HCT116 (cell line): Measurements from ENCODE around the gene CERK.

Experiments
- CEBPB ChIP-seq: IDR thresholded peaks from 2 replicates; pipeline ENCODE4 v1.6.1; 2012; ENCODE audit warnings: low read depth
- CTCF ChIP-seq, 3 experiments: fragments of 200-600 bp in 1 of 3; sonication (generic) in 1 of 3; IDR thresholded peaks in 2 of 3; conservative IDR thresholded peaks in 1 of 3; 2 replicates each; pipeline ENCODE4 v1.5.1; 2012 to 2017; ENCODE audit warnings: low read depth in 2 of 3, low read length in 2 of 3, antibody characterized with exemption in 1 of 3, borderline replicate concordance in 1 of 3, control low read depth in 1 of 3, mild to moderate bottlenecking in 1 of 3, mixed read lengths in 1 of 3, mixed run types in 1 of 3, moderate library complexity in 1 of 3; ENCODE audit not compliant: insufficient read depth in 1 of 3
- EGR1 ChIP-seq: IDR thresholded peaks from 2 replicates; pipeline ENCODE4 v1.6.1; 2012; ENCODE audit warnings: low read depth
- EZH2 ChIP-seq: fragments of 200-600 bp; sonication (generic); IDR thresholded peaks from 2 replicates; pipeline ENCODE4 v1.6.1; 2017; ENCODE audit warnings: antibody characterized with exemption, mixed run types
- FOSL1 ChIP-seq: IDR thresholded peaks from 2 replicates; pipeline ENCODE4 v1.6.1; 2012; ENCODE audit warnings: low read depth
- POLR2A ChIP-seq: IDR thresholded peaks from 2 replicates; pipeline ENCODE4 v1.7.0; 2011; ENCODE audit warnings: borderline replicate concordance; ENCODE audit not compliant: insufficient read depth, insufficient read length; ENCODE audit errors: extremely low read depth
- POLR2AphosphoS5 ChIP-seq: IDR thresholded peaks from 2 replicates; pipeline ENCODE4 v1.6.1; 2011; ENCODE audit warnings: mild to moderate bottlenecking, low read depth, low read length, moderate library complexity
- RAD21 ChIP-seq: IDR thresholded peaks from 2 replicates; pipeline ENCODE4 v1.6.1; 2012; ENCODE audit warnings: low read depth, mild to moderate bottlenecking
- SIN3A ChIP-seq: IDR thresholded peaks from 2 replicates; pipeline ENCODE4 v1.6.1; 2012; ENCODE audit warnings: low read depth
- SP1 ChIP-seq: IDR thresholded peaks from 2 replicates; pipeline ENCODE4 v1.6.1; 2012; ENCODE audit warnings: low read depth
- SRF ChIP-seq: IDR thresholded peaks from 2 replicates; pipeline ENCODE4 v1.6.1; 2012; ENCODE audit warnings: low read depth
- TF ChIP-seq, protein P1 (sequence below): IDR thresholded peaks from 2 replicates; pipeline ENCODE4 v1.6.1; 2012
- TF ChIP-seq, protein P2 (sequence below): IDR thresholded peaks from 2 replicates; pipeline ENCODE4 v1.6.1; 2012; ENCODE audit warnings: low read depth
- TF ChIP-seq, protein P3 (sequence below): IDR thresholded peaks from 2 replicates; pipeline ENCODE4 v1.6.1; 2012

- no peak for TF ChIP-seq POLR2AphosphoS5
- TF ChIP-seq, protein P1, sequence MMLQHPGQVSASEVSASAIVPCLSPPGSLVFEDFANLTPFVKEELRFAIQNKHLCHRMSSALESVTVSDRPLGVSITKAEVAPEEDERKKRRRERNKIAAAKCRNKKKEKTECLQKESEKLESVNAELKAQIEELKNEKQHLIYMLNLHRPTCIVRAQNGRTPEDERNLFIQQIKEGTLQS = no peak
- TF ChIP-seq RAD21 = no peak
- no peak for TF ChIP-seq POLR2A
- no peak for TF ChIP-seq EZH2
- no peak for TF ChIP-seq SP1
- no peak for TF ChIP-seq CEBPB
- TF ChIP-seq CTCF (IDR thresholded peaks at IDR 0.05 in 2 of 3, conservative IDR thresholded peaks at IDR 0.05 in 1 of 3; ENCODE audit: borderline replicate concordance in 1 of 3, insufficient read depth in 1 of 3, low read depth in 2 of 3, low read length in 2 of 3) = no peak
- TF ChIP-seq EGR1 = no peak
- TF ChIP-seq SIN3A = no peak
- TF ChIP-seq, protein P2, sequence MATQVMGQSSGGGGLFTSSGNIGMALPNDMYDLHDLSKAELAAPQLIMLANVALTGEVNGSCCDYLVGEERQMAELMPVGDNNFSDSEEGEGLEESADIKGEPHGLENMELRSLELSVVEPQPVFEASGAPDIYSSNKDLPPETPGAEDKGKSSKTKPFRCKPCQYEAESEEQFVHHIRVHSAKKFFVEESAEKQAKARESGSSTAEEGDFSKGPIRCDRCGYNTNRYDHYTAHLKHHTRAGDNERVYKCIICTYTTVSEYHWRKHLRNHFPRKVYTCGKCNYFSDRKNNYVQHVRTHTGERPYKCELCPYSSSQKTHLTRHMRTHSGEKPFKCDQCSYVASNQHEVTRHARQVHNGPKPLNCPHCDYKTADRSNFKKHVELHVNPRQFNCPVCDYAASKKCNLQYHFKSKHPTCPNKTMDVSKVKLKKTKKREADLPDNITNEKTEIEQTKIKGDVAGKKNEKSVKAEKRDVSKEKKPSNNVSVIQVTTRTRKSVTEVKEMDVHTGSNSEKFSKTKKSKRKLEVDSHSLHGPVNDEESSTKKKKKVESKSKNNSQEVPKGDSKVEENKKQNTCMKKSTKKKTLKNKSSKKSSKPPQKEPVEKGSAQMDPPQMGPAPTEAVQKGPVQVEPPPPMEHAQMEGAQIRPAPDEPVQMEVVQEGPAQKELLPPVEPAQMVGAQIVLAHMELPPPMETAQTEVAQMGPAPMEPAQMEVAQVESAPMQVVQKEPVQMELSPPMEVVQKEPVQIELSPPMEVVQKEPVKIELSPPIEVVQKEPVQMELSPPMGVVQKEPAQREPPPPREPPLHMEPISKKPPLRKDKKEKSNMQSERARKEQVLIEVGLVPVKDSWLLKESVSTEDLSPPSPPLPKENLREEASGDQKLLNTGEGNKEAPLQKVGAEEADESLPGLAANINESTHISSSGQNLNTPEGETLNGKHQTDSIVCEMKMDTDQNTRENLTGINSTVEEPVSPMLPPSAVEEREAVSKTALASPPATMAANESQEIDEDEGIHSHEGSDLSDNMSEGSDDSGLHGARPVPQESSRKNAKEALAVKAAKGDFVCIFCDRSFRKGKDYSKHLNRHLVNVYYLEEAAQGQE = no peak
- no peak for TF ChIP-seq FOSL1
- no peak for TF ChIP-seq SRF
- TF ChIP-seq, protein P3, sequence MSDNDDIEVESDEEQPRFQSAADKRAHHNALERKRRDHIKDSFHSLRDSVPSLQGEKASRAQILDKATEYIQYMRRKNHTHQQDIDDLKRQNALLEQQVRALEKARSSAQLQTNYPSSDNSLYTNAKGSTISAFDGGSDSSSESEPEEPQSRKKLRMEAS = no peak
Observed at GRCh38 chr22:46746192-46746591, 8.1 kb upstream of the CERK start.
